Occipital lobe (tissue), 2 donors: Measurements from ENCODE around the gene ATP6V0C. TPM values are rescaled to one million over a fixed set of nuclear protein-coding genes. Genes with fewer than 3 reads are reported as not detected.

Experiments used
- DNase-seq: peaks from one replicate; lab custom pipeline; 2025; lab: John Stamatoyannopoulos, UW
- total RNA-seq: library from RNA; depleted of rRNA; stranded (reverse); fragments of >200 nt; gene quantifications from one replicate; pipeline ENCODE4 v1.2.3, GENCODE V29; 2014

Gene ATP6V0C
- total RNA-seq = 11.7 TPM

GRCh38 chr16:2513405-2514332 lies at the start of gene ATP6V0C:
TSS of gene ATP6V0C (plus strand) at chr16:2513952. CDS start at chr16:2514104, 152 bp downstream.
- peak; percentile 87 for DNase-seq

- DNase-seq = no peak
These were observed 49.4 kb upstream of the ATP6V0C start for GRCh38 chr16:2464333-2464732.

- DNase-seq = no peak
These were observed 47.9 kb upstream of the ATP6V0C start for GRCh38 chr16:2465653-2466415.

GRCh38 chr16:2466667-2467527 lies 46.9 kb upstream of the ATP6V0C start:
- no peak for DNase-seq

GRCh38 chr16:2467528-2468232 lies 46.1 kb upstream of the ATP6V0C start:
- peak; percentile 52 for DNase-seq

- no peak for DNase-seq
These were observed 45.5 kb upstream of the ATP6V0C start for GRCh38 chr16:2468233-2468724.

GRCh38 chr16:2468725-2469398 lies 44.9 kb upstream of the ATP6V0C start:
- DNase-seq = no peak

- DNase-seq = no peak
These were observed 44.1 kb upstream of the ATP6V0C start for GRCh38 chr16:2469399-2470233.

- DNase-seq = no peak
These were observed 43.5 kb upstream of the ATP6V0C start for GRCh38 chr16:2470234-2470601.

- no peak for DNase-seq
These were observed 43.1 kb upstream of the ATP6V0C start for GRCh38 chr16:2470603-2471015.

- no peak for DNase-seq
These were observed 42.6 kb upstream of the ATP6V0C start, which contains the start of gene NTN3 for GRCh38 chr16:2471016-2471652. TSS of gene NTN3 (plus strand) at chr16:2471297. CDS start at chr16:2471702, 405 bp downstream.

GRCh38 chr16:2471653-2472487 lies 41.9 kb upstream of the ATP6V0C start:
- no peak for DNase-seq

GRCh38 chr16:2472488-2472864 lies 41.3 kb upstream of the ATP6V0C start:
- DNase-seq = no peak

- DNase-seq = no peak
These were observed 40.8 kb upstream of the ATP6V0C start for GRCh38 chr16:2472885-2473445.

GRCh38 chr16:2473446-2473926 lies 40.3 kb upstream of the ATP6V0C start:
- DNase-seq = no peak

- peak; percentile 51 for DNase-seq
These were observed 39.5 kb upstream of the ATP6V0C start for GRCh38 chr16:2473999-2474876.
